K562 (cell line): ENCODE data around the gene RSRP1. TPM values are rescaled to one million over a fixed set of nuclear protein-coding genes. Genes with fewer than 3 reads are reported as not detected.

Source experiments
- CHCHD3 ChIP-seq: fragments of 250-450 bp; sonication (Bioruptor Pico); IDR thresholded peaks from 2 replicates; pipeline ENCODE4 v2.1.2; 2022; ENCODE audit warnings: mild to moderate bottlenecking
- DMBX1 ChIP-seq: fragments of 250-450 bp; sonication (Bioruptor Pico); IDR thresholded peaks from 2 replicates; pipeline ENCODE4 v1.8.0; 2022; ENCODE audit warnings: inconsistent platforms, mild to moderate bottlenecking, moderate library complexity, borderline replicate concordance
- NFIC ChIP-seq: fragments of 450-650 bp; IDR thresholded peaks from 2 replicates; pipeline ENCODE4 v1.6.1; 2017; ENCODE audit warnings: mild to moderate bottlenecking, inconsistent platforms
- NFXL1 ChIP-seq: fragments of 450-650 bp; formaldehyde crosslinking; IDR thresholded peaks from 2 replicates; pipeline ENCODE4 v1.4.0; 2021; ENCODE audit warnings: mild to moderate bottlenecking
- NR2C1 ChIP-seq, 2 experiments: fragments of 450-650 bp; IDR thresholded peaks; 2 replicates each; pipeline ENCODE4 v1.6.1; 2017; ENCODE audit warnings: mild to moderate bottlenecking in 2 of 2, antibody characterized with exemption in 1 of 2, inconsistent platforms in 1 of 2, missing compliant biosample characterization in 1 of 2, missing genetic modification characterization in 1 of 2
- PTBP1 ChIP-seq: fragments of 200-400 bp; formaldehyde crosslinking; IDR thresholded peaks from 2 replicates; pipeline ENCODE4 v1.6.1; 2017; ENCODE audit warnings: low read depth, low read length
- SAFB2 ChIP-seq: fragments of 200-400 bp; formaldehyde crosslinking; IDR thresholded peaks from 2 replicates; pipeline ENCODE4 v1.6.1; 2018; ENCODE audit warnings: borderline replicate concordance, low read length, low read depth, moderate library complexity; ENCODE audit not compliant: severe bottlenecking
- SMARCE1 ChIP-seq: fragments of 450-650 bp; IDR thresholded peaks from 2 replicates; pipeline ENCODE4 v1.7.1; 2016; ENCODE audit warnings: mild to moderate bottlenecking
- SPI1 ChIP-seq: IDR thresholded peaks from 2 replicates; pipeline ENCODE4 v1.6.1; 2011; ENCODE audit warnings: low read depth, low read length, control low read depth, borderline replicate concordance
- TAF1 ChIP-seq: IDR thresholded peaks from 2 replicates; pipeline ENCODE4 v1.6.1; 2011; ENCODE audit warnings: mild to moderate bottlenecking, low read length, moderate library complexity; ENCODE audit not compliant: insufficient read depth, control insufficient read depth, severe bottlenecking; ENCODE audit errors: extremely low read depth
- TSC22D4 ChIP-seq: fragments of 450-650 bp; IDR thresholded peaks from 2 replicates; pipeline ENCODE4 v1.6.1; 2016; ENCODE audit warnings: missing genetic modification characterization, missing biosample characterization, control low read depth
- ZBTB8A ChIP-seq: fragments of 450-650 bp; IDR thresholded peaks from 2 replicates; pipeline ENCODE4 v1.6.1; 2018; ENCODE audit warnings: mild to moderate bottlenecking, moderate library complexity; ENCODE audit not compliant: partially characterized antibody
- ZNF354B ChIP-seq: fragments of 250-450 bp; sonication (Bioruptor Pico); IDR thresholded peaks from 2 replicates; pipeline ENCODE4 v1.4.0; 2020
- polyA plus RNA-seq, 8 experiments: library from polyadenylated mRNA; depleted of rRNA in 4 of 8; stranded (reverse) in 5 of 8; unstranded in 3 of 8; fragments of >200 nt; fragmentation: Nextera tagmentation in 2 of 8; fragmentation: Illumina TruSeq in 1 of 8; extraction: Ambion mirVana in 2 of 8; extraction: Trizol in 1 of 8; gene quantifications; 2 replicates each; pipeline versions ENCODE4 v1.2.1 to v1.2.3, GENCODE V29; 2011 to 2014; ENCODE audit warnings: inconsistent platforms in 1 of 8, missing spikeins in 1 of 8
- total RNA-seq, 7 experiments: library from RNA; depleted of rRNA in 6 of 7; stranded (reverse); fragments of >200 nt in 6 of 7; fragmentation: Illumina TruSeq in 2 of 7; extraction: Trizol in 2 of 7; gene quantifications; 2 replicates each; pipeline versions ENCODE4 v1.2.1 to v1.2.3, GENCODE V29; 2011 to 2021; ENCODE audit warnings: low replicate concordance in 1 of 7
- TF ChIP-seq, protein P1 (sequence below), 2 experiments: fragments of 450-650 bp in 1 of 2; sonication (generic) in 1 of 2; formaldehyde crosslinking; conservative IDR thresholded peaks; 2 replicates each; pipeline versions ENCODE4 v1.4.0 to v1.8.1; 2020 to 2022; ENCODE audit warnings: mild to moderate bottlenecking in 1 of 2, missing genetic modification reagents in 1 of 2
- TF ChIP-seq, protein P2 (sequence below): fragments of 450-650 bp; IDR thresholded peaks from 2 replicates; pipeline ENCODE4 v1.6.1; 2017; ENCODE audit warnings: antibody characterized with exemption, mild to moderate bottlenecking
- TF ChIP-seq, protein P3 (sequence below): IDR thresholded peaks from 2 replicates; pipeline ENCODE4 v1.6.1; 2014; ENCODE audit warnings: antibody characterized with exemption
- TF ChIP-seq, protein P4 (sequence below): sonication (generic); formaldehyde crosslinking; IDR thresholded peaks from 2 replicates; pipeline ENCODE4 v1.8.1; 2023; ENCODE audit warnings: mild to moderate bottlenecking, missing genetic modification reagents

The RSRP1 gene
- total and polyA plus RNA-seq, 9 of the 15 experiments (the other 6 are each of a cell fraction or from before 2014, with no cell fraction given): 27.2 to 283 (median 146) TPM

DNA sequence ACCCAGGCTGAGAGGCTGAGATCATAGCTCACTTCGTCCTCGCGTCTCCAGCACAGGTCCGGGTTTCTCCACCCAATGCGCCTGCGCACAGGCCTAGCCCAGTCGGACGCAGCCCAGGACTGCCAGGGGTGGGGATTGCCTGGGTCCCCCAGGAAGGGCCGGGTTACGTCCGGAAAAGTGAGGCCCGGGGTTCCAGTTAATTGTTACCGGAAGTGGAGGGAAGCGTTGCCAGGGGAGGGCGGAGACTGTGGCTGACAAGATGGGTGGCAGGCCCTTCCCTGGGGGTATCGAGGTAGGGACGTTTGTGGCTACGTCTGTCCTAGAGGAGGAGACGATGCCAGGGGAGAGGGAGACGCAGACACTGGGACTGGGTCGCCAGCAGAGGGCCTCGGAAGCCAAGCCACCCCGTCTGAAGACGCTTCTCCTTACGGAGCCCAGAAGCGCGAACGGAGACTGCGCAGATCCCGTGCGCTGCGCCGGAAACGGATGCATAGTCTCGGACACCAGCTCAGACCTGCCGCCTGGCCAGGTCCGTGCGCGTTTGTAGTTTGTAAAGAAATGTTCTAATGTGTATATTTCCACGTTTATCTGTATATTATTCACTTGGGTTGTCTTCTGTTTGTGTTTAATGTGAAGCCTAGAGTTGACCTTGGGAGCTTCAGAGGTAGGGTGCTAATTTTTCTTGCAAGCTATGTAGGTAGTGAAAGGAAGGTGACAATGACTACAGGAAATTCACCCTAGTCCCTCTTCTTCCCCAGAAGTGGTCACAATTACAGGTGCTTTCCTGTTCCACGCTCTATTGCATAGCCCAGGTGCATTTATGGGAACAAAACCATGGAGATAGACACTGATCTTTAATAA lies 7.3 kb downstream of the RSRP1 start (continued):
- TF ChIP-seq, protein P1, sequence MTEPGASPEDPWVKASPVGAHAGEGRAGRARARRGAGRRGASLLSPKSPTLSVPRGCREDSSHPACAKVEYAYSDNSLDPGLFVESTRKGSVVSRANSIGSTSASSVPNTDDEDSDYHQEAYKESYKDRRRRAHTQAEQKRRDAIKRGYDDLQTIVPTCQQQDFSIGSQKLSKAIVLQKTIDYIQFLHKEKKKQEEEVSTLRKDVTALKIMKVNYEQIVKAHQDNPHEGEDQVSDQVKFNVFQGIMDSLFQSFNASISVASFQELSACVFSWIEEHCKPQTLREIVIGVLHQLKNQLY (CRISPR knock-in tag; conservative IDR thresholded peaks at IDR 0.05): 0 out of 4 replicates have a peak, but pooled peaks of 1 of the 2 experiments have one; percentile 26
- TF ChIP-seq SMARCE1: 0 out of 2 replicates have a peak, but pooled peaks have one; percentile 9
- no peak for TF ChIP-seq ZBTB8A
- peak; percentile 24; the same call in 1 of the 2 replicates for TF ChIP-seq NFXL1
- peak; percentile 60; the same call in 1 of the 2 replicates for TF ChIP-seq NFIC
- TF ChIP-seq NR2C1 (IDR thresholded peaks at IDR 0.05): peak; percentile 59
- TF ChIP-seq NR2C1 (tag; IDR thresholded peaks at IDR 0.05): peak; percentile 69
- TF ChIP-seq SAFB2: no peak
- peak; percentile 52 for TF ChIP-seq TAF1
- TF ChIP-seq, protein P2, sequence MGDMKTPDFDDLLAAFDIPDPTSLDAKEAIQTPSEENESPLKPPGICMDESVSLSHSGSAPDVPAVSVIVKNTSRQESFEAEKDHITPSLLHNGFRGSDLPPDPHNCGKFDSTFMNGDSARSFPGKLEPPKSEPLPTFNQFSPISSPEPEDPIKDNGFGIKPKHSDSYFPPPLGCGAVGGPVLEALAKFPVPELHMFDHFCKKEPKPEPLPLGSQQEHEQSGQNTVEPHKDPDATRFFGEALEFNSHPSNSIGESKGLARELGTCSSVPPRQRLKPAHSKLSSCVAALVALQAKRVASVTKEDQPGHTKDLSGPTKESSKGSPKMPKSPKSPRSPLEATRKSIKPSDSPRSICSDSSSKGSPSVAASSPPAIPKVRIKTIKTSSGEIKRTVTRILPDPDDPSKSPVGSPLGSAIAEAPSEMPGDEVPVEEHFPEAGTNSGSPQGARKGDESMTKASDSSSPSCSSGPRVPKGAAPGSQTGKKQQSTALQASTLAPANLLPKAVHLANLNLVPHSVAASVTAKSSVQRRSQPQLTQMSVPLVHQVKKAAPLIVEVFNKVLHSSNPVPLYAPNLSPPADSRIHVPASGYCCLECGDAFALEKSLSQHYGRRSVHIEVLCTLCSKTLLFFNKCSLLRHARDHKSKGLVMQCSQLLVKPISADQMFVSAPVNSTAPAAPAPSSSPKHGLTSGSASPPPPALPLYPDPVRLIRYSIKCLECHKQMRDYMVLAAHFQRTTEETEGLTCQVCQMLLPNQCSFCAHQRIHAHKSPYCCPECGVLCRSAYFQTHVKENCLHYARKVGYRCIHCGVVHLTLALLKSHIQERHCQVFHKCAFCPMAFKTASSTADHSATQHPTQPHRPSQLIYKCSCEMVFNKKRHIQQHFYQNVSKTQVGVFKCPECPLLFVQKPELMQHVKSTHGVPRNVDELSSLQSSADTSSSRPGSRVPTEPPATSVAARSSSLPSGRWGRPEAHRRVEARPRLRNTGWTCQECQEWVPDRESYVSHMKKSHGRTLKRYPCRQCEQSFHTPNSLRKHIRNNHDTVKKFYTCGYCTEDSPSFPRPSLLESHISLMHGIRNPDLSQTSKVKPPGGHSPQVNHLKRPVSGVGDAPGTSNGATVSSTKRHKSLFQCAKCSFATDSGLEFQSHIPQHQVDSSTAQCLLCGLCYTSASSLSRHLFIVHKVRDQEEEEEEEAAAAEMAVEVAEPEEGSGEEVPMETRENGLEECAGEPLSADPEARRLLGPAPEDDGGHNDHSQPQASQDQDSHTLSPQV: peak; percentile 86
- TF ChIP-seq CHCHD3 (CRISPR knock-in tag): no peak; the same call in 1 of the 2 replicates
- no peak for TF ChIP-seq PTBP1
- 0 out of 2 replicates have a peak, but pooled peaks have one; percentile 3 for TF ChIP-seq SPI1
- TF ChIP-seq, protein P3, sequence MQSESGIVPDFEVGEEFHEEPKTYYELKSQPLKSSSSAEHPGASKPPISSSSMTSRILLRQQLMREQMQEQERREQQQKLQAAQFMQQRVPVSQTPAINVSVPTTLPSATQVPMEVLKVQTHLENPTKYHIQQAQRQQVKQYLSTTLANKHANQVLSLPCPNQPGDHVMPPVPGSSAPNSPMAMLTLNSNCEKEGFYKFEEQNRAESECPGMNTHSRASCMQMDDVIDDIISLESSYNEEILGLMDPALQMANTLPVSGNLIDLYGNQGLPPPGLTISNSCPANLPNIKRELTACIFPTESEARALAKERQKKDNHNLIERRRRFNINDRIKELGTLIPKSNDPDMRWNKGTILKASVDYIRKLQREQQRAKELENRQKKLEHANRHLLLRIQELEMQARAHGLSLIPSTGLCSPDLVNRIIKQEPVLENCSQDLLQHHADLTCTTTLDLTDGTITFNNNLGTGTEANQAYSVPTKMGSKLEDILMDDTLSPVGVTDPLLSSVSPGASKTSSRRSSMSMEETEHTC: 0 out of 2 replicates have a peak, but pooled peaks have one; percentile 29
- peak; percentile 10; the same call in 1 of the 2 replicates for TF ChIP-seq ZNF354B (CRISPR knock-in tag)
- no peak for TF ChIP-seq TSC22D4 (tag)
- TF ChIP-seq, protein P4, sequence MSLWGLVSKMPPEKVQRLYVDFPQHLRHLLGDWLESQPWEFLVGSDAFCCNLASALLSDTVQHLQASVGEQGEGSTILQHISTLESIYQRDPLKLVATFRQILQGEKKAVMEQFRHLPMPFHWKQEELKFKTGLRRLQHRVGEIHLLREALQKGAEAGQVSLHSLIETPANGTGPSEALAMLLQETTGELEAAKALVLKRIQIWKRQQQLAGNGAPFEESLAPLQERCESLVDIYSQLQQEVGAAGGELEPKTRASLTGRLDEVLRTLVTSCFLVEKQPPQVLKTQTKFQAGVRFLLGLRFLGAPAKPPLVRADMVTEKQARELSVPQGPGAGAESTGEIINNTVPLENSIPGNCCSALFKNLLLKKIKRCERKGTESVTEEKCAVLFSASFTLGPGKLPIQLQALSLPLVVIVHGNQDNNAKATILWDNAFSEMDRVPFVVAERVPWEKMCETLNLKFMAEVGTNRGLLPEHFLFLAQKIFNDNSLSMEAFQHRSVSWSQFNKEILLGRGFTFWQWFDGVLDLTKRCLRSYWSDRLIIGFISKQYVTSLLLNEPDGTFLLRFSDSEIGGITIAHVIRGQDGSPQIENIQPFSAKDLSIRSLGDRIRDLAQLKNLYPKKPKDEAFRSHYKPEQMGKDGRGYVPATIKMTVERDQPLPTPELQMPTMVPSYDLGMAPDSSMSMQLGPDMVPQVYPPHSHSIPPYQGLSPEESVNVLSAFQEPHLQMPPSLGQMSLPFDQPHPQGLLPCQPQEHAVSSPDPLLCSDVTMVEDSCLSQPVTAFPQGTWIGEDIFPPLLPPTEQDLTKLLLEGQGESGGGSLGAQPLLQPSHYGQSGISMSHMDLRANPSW (CRISPR knock-in tag): no peak
- no peak for TF ChIP-seq DMBX1 (CRISPR knock-in tag)
